ENCODE data around the gene CDKN2D.
"Not testable (repeated sequence)": the region's sequence is repeated elsewhere in the genome, so short reads cannot be mapped to it uniquely, and the experiment has no call there.

CDKN2D gene

DNA sequence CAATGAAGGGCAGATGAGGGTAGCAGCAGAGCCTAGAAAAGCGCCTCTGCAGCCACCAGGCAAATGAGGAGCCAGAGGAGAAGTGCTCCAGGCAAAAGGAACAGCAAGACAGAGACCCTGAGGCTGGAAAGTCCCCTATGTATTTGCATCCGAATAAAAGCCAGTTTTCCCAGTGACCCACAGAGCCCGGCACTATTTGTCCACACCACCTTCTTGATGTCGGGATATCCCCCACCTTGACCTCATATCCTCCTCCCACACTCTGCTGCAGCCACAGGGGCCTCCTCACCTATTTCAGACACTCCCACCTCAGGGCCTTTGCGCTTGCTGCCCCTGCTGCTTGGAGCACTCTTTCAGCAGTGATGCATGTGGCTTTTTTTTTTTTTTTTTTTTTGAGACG is 18.4 kb downstream of the CDKN2D start:
- TF ChIP-seq ZNF274 (IDR thresholded peaks at IDR 0.05; ENCODE audit: low read depth, low read length): no peak
- no peak overlapping the region for H3K4me3 ChIP-seq (ENCODE audit: low read length)

DNA sequence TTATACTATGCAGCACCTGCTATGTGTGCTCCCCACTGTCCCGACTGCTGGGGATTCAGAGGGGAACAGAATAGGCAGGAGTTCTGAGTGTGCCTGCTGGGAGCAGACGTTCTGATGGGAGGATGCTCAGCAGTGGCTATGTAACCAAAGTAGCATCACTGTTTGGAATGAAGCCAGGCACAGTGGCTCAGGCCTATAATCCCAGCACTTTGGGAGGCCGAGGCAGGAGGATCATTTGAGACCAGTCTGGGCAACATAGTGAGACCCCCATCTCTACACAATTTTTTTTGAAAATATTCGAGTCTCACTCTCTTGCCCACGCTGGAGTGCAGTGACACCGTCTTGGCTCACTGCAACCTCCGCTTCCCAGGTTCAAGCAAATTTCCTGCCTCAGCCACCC is 19.0 kb downstream of the CDKN2D start:
- H3K4me3 ChIP-seq (ENCODE audit: low read length): no peak overlapping the region
- no peak for TF ChIP-seq ZNF274 (IDR thresholded peaks at IDR 0.05; ENCODE audit: low read depth, low read length)

DNA sequence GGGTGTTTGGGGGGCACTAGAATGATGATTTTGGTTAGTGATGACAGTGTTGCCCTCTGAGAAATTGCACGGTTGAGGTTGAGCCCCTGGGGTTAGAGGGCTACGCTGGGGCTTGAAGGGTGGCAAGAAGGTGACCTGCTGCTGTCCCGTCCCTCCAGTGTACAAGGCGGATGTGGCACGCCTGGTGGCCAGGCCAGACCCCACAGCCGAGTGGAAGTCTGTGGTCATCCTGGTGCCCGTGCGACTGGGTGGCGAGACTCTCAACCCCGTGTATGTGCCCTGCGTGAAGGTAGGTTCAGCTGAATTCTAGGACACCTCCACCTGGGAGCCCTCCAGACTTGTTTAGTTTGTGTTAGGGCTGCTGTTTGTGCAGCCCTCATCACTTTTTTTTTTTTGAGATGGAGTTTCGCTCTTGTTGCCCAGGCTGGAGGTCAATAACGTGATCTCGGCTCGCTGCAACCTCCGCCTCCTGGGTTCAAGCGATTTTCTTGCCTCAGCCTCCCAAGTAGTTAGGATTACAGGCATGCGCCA is 20.0 kb downstream of the CDKN2D start:
- TF ChIP-seq ZNF274 (IDR thresholded peaks at IDR 0.05; ENCODE audit: low read depth, low read length): no peak
- H3K4me3 ChIP-seq (ENCODE audit: low read length): no peak overlapping the region

DNA sequence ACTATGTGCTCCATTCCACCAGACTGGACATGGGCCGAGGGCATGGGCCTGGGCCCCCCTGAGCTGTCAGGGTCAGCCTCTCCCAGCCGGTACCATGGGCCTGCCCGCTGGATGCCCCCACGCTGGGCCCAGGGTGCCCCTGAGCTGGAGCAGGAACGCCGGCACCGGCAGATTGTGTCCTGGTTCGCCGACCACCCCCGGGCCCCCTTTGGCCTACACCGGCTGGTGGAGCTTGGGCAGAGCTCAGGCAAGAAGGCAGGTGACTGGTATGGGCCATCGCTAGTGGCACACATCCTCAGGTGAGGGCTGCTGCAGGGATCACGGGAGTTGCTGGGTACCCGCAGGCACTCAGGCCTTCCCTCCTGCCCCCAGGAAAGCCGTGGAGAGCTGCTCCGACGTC is 22.0 kb downstream of the CDKN2D start:
- no peak for TF ChIP-seq ZNF274 (IDR thresholded peaks at IDR 0.05; ENCODE audit: low read depth, low read length)
- no peak overlapping the region for H3K4me3 ChIP-seq (ENCODE audit: low read length)

DNA sequence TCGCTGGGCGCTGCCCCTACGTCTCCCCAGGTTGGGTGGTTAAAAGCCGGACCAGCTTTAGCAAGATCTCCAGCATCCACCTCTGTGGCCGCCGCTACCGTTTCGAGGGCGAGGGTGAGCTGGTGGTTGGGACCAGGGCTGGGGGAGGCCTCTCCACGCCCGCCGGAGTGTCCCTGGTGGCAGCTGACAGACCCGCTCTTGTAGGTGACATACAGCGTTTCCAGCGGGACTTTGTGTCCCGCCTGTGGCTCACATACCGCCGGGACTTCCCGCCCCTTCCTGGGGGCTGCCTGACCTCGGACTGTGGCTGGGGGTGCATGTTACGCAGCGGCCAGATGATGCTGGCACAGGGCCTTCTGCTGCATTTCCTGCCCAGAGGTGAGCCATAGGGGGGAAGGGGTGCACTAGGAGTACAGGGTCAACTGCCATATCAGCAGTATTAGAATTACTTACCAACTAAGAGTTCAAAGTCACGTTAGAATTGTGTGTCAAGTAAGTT is 24.0 kb downstream of the CDKN2D start:
- H3K4me3 ChIP-seq (ENCODE audit: low read length): peak overlapping the region; percentile 85; the same call in 1 of the 2 replicates
- no peak for TF ChIP-seq ZNF274 (IDR thresholded peaks at IDR 0.05; ENCODE audit: low read depth, low read length)

DNA sequence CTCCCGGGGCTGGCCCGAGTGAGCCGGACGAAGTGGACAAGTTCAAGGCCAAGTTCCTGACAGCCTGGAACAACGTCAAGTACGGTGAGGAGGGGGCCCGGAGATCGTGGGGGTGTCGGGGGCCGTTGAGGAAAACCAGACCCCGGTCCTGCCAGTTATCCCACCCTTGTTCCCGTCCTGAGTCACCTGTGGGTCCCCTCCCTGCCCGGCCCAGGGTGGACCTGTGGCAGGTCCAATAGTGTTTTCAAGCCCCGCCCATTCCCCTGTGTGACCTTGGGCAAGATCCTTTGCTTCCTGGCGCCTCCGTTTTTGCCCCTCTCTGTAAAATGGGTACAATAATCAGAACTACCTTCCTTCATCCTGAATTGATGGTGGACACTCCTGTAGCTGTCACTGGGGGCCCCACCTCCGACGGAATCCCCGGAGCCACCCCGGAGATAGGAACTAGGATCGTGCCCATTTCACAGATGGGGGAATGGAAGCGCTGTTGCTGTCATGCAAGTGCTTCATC is 24.5 kb downstream of the CDKN2D start:
- H3K4me3 ChIP-seq (ENCODE audit: low read length): peak overlapping the region; percentile 85
- TF ChIP-seq ZNF274 (IDR thresholded peaks at IDR 0.05; ENCODE audit: low read depth, low read length): no peak

DNA sequence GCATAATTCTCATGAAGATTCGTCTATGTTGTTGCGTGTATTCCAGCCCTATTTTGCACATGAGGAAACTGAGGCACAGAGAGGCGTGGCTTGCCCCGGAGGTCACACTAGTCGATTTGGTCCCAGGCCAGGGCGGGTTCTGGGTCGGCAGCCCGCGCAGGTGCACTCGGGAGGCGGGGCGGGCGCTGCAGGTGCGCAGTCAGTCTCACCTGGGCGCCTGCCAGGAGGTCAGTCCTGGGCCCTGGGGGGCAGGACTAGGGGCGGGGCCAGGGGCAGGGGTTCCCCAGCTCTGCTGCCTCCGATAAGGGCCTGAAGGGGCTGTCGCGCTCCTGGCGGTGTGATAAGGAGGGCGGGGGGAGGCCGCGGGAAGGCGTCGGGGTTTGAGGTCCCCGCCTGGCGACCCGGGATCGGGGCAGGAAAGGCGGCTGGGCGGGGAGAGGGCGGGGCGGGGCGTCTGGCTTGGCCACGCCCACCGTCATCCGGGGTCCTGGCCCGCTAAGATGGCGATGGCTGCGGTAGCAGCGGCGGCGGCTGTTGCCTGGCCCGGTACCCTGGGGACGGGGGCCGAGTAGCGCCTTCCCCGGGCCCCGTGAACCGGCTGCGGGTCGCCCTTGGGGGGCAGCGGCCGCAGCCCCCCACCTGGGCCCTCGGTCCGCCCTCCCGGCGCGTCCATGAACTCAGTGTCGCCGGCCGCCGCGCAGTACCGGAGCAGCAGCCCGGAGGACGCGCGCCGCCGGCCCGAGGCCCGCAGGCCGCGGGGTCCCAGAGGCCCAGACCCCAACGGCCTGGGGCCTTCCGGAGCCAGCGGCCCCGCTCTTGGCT is 25.1 kb downstream of the CDKN2D start, which contains the start of gene ATG4D:
Gene ATG4D, plus strand, starts transcription at position 485 of the 822 bp plus-strand sequence. Its CDS starts 187 bp downstream, at position 672.
- no peak for TF ChIP-seq ZNF274 (IDR thresholded peaks at IDR 0.05; ENCODE audit: low read depth, low read length)
- peak within 1 kb of the TSS; percentile 85 for H3K4me3 ChIP-seq (ENCODE audit: low read length)

DNA sequence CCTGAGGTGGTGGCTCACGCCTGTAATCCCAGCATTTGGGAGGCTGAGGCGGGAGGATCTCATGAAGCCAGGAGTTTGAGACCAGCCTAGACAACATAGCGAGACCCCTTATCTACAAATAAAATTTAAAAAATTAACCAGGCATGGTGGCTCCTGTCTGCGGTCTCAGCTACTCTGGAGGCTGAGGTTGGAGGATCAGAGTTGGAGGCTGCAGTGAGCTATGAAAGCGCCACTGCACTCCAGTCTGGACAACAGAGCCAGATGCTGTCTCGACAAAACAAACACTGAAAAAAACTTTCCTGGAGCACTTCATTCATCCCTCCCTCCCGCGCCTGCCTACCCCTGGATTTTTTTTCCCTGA is 25.7 kb downstream of the CDKN2D start:
- H3K4me3 ChIP-seq (ENCODE audit: low read length): no peak overlapping the region; the same call in 1 of the 2 replicates
- no peak for TF ChIP-seq ZNF274 (IDR thresholded peaks at IDR 0.05; ENCODE audit: low read depth, low read length)

DNA sequence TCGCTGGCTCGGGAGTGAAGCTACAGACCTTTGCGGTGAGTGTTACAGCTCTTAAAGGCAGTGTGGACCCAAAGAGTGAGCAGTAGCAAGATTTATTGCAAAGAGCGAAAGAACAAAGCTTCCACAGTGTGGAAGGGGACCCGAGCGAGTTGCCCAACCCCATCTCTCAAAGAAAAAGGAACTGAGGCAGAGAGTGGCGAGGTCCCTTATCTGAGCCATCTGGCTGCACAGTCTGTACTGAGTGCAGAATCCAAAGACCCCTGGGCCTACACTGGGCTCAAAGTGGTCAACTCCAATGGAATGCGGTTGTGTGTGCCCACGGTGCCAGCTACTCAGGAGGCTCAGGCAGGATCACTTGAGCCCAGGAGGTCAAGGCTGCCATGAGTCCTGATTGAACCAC is 29.8 kb downstream of the CDKN2D start:
- not testable (repeated sequence) for H3K4me3 ChIP-seq (ENCODE audit: low read length)

DNA sequence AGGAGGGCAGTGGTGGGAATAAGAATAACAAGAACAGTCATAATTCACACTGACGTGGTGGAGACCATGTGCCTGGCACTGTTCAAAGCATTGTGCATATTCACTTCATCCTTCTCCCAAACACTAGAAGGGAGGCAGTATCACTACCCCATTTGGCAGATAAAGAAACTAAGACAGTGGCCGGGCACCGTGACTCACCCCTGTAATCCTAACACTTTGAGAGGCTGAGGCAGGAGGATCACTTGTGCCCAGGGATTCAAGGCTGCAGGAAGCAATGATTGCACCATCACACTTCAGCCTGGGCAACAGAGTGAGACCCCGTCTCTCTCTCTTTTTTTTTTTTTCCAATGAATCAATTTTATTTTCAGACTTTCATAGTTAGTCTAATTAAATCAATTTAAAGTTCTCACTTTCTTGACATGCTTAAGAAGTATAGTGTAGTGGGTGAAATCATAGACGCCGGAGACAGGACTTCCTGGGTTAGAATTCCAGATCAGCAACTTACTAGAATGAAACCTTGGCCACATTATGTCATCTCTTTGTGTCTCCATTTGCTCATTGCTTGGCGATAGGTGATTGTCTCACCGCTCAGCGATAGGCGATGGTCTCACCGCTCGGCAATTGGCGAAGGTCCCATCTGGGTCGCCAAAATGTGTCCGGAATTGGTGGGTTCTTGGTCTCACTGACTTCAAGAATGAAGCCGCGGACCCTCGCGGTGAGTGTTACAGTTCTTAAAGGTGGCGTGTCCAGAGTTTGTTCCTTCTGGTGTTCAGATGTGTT is 30.4 kb downstream of the CDKN2D start:
- no peak for TF ChIP-seq ZNF274 (IDR thresholded peaks at IDR 0.05; ENCODE audit: low read depth, low read length)

DNA sequence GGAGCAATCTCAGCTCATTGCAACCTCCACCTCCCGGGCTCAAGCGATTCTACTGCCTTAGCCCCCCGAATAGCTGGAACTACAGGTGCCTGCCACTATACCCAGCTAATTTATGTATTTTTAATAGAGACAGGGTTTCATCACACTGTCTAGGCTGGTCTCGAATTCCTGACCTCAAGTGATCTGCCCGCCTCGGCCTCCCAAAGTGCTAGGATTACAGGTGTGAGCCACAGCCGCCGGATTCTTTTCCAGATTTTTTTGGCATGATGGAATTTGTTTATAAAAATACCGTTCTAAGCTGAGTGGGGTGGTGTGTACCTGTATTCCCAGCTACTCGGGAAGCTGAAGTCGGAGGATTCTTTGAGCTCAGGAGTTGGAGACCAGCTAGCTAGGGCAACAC is 31.1 kb downstream of the CDKN2D start:
- TF ChIP-seq ZNF274 (IDR thresholded peaks at IDR 0.05; ENCODE audit: low read depth, low read length): no peak
- H3K4me3 ChIP-seq (ENCODE audit: low read length): no peak overlapping the region

More for the DNA sequence above, 30.4 kb downstream of the CDKN2D start:
- no peak overlapping the region for H3K4me3 ChIP-seq (ENCODE audit: low read length)

DNA sequence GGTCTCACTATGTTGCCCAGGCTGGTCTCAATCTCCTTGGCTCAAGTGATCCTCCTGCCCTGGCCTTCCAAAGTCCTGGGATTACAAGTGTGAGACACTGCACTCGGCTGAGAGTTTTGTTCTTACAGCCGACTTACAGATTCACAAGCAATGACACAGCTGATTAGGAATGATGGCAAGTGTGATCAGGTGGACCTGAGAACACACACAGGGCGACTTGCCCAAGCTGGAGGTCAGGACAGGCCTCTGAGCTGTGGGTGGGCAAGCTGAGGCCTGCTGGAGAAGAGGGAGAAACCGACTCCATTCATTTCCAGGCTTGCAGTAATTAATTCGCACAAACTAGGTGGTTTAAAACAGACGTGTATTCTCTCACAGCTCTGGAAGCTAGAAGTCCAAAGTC is 33.2 kb downstream of the CDKN2D start:
- no peak for TF ChIP-seq ZNF274 (IDR thresholded peaks at IDR 0.05; ENCODE audit: low read depth, low read length)
- H3K4me3 ChIP-seq (ENCODE audit: low read length): no peak overlapping the region

DNA sequence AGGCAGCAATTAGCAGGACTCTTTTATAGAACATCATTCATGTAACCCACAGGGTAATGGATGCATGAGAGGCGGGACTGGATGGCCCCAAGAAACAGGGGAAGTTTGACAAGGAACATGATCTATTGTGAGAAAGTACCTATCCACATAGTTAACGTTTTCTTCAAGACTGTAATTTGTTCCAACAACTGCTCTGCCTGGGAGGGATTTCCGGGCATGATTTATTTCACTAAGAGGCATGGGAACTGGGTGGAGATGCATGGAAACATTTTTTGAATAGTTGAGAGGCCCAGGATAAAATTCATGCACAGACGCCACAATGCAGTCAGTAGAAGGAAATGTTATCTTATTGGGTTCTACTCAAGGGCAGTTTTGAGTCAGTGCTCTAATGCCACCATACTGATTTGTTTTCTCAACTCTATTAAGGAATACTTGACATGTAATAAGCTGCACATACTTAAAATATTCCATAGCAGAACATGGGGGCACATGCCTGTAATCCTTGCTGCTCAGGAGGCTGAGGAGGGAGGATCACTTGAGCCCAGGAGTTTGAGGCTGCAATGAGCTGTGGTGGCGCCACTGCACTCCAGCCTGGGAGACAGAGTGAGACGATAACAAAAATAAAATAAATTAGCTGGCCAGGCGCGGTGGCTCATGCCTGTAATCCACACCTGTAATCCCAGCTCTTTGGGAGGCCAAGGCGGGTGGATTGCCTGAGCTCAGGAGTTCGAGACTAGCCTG is 35.0 kb downstream of the CDKN2D start:
- no peak for TF ChIP-seq ZNF274 (IDR thresholded peaks at IDR 0.05; ENCODE audit: low read depth, low read length)
- no peak overlapping the region for H3K4me3 ChIP-seq (ENCODE audit: low read length)

DNA sequence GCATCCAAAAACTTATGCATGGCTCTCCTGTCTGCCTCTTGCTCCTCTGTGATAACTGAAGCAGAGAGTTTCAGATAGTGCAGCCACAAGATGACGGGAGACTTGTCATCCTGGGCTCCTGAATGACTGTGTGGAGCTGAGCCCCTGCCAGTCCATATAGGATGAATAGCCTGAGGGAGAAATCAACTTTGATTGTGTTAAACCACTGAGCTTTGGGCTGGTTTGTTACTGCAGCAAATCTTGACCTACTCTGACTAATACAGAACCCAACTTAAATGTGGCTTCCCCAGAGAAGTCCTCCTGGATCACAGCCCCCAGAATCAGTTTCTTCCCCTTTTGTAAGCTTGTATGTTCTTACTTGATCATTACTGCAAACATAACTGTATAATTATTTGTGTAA is 36.3 kb downstream of the CDKN2D start:
- TF ChIP-seq ZNF274 (IDR thresholded peaks at IDR 0.05; ENCODE audit: low read depth, low read length): no peak

DNA sequence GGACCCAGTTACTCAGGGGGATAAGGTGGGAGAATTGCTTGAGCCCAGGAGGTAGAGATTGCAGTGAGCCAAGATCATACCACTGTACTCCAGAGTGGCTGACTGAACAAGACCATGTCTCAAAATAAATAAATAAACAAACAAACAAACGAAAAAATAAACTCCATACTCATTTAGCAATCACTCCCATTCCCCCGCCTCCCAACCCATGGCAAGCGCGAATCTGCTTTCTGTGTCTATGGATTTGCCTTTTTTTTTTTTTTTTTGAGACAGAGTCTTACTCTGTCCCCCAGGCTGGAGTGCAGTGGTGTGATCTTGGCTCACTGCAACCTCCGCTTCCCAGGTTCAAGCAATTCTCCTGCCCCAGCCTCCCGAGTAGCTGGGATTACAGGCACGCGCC is 41.9 kb downstream of the CDKN2D start:
- H3K4me3 ChIP-seq (ENCODE audit: low read length): not testable (repeated sequence)

More for the DNA sequence above, 36.3 kb downstream of the CDKN2D start:
- H3K4me3 ChIP-seq (ENCODE audit: low read length): no peak overlapping the region
